WTC11 (cell line): ENCODE results near the gene SDCCAG8. TPM values are rescaled to one million over a fixed set of nuclear protein-coding genes. Genes with fewer than 3 reads are reported as not detected.

Source experiments
- ATF6 ChIP-seq: sonication (generic); formaldehyde crosslinking; IDR thresholded peaks from 2 replicates; pipeline ENCODE4 v1.8.1; 2023; ENCODE audit warnings: mild to moderate bottlenecking, missing genetic modification reagents
- CBFB ChIP-seq: sonication (generic); formaldehyde crosslinking; IDR thresholded peaks from 2 replicates; pipeline ENCODE4 v1.8.1; 2022; ENCODE audit warnings: mild to moderate bottlenecking, low read depth, missing genetic modification reagents
- CREB1 ChIP-seq: sonication (generic); formaldehyde crosslinking; IDR thresholded peaks from 2 replicates; pipeline ENCODE4 v1.8.0; 2023; ENCODE audit warnings: mild to moderate bottlenecking, missing genetic modification reagents
- CREM ChIP-seq: sonication (generic); formaldehyde crosslinking; IDR thresholded peaks from 2 replicates; pipeline ENCODE4 v1.8.1; 2022; ENCODE audit warnings: mild to moderate bottlenecking, missing genetic modification reagents, moderate library complexity
- ELF4 ChIP-seq: sonication (generic); formaldehyde crosslinking; IDR thresholded peaks from 2 replicates; pipeline ENCODE4 v1.8.1; 2022; ENCODE audit warnings: low read depth, mild to moderate bottlenecking, moderate library complexity, missing genetic modification reagents
- FOXP1 ChIP-seq: sonication (generic); formaldehyde crosslinking; IDR thresholded peaks from 2 replicates; pipeline ENCODE4 v1.8.0; 2022; ENCODE audit warnings: missing genetic modification reagents, mild to moderate bottlenecking, moderate library complexity, borderline replicate concordance
- IRF1 ChIP-seq: sonication (generic); formaldehyde crosslinking; IDR thresholded peaks from 2 replicates; pipeline ENCODE4 v1.8.0; 2023; ENCODE audit warnings: missing genetic modification reagents
- JAZF1 ChIP-seq: fragments of 250-450 bp; sonication (Bioruptor Pico); IDR thresholded peaks from 2 replicates; pipeline ENCODE4 v1.9.0; 2021; ENCODE audit warnings: moderate library complexity, mild to moderate bottlenecking, inconsistent platforms
- MLX ChIP-seq: sonication (generic); formaldehyde crosslinking; IDR thresholded peaks from 2 replicates; pipeline ENCODE4 v1.8.1; 2023; ENCODE audit warnings: mild to moderate bottlenecking, missing genetic modification reagents, moderate library complexity
- NFE2L1 ChIP-seq: sonication (generic); formaldehyde crosslinking; IDR thresholded peaks from 2 replicates; pipeline ENCODE4 v1.8.1; 2023; ENCODE audit warnings: missing genetic modification reagents
- NFYB ChIP-seq: sonication (generic); formaldehyde crosslinking; conservative IDR thresholded peaks from 2 replicates; pipeline ENCODE4 v1.8.0; 2022; ENCODE audit warnings: low read depth, missing genetic modification reagents
- NR3C1 ChIP-seq: sonication (generic); formaldehyde crosslinking; conservative IDR thresholded peaks from 2 replicates; pipeline ENCODE4 v1.8.1; 2023; ENCODE audit warnings: low read depth, mild to moderate bottlenecking, missing genetic modification reagents
- OVOL2 ChIP-seq: fragments of 250-450 bp; sonication (Bioruptor Pico); IDR thresholded peaks from 2 replicates; pipeline ENCODE4 v1.9.0; 2021; ENCODE audit warnings: mild to moderate bottlenecking, borderline replicate concordance
- STAT6 ChIP-seq: sonication (generic); formaldehyde crosslinking; conservative IDR thresholded peaks from 2 replicates; pipeline ENCODE4 v1.8.1; 2023; ENCODE audit warnings: mild to moderate bottlenecking, low read depth, missing genetic modification reagents, moderate library complexity
- TCF7 ChIP-seq: sonication (generic); formaldehyde crosslinking; IDR thresholded peaks from 2 replicates; pipeline ENCODE4 v1.8.0; 2022; ENCODE audit warnings: mild to moderate bottlenecking, low read depth, missing genetic modification reagents, moderate library complexity
- ZBTB21 ChIP-seq: sonication (generic); formaldehyde crosslinking; IDR thresholded peaks from 2 replicates; pipeline ENCODE4 v1.8.1; 2023; ENCODE audit warnings: mild to moderate bottlenecking, missing genetic modification reagents, borderline replicate concordance
- ZNF232 ChIP-seq: sonication (generic); formaldehyde crosslinking; IDR thresholded peaks from 2 replicates; pipeline ENCODE4 v1.8.0; 2022; ENCODE audit warnings: mild to moderate bottlenecking, missing genetic modification reagents
- ZNF317 ChIP-seq: sonication (generic); formaldehyde crosslinking; IDR thresholded peaks from 2 replicates; pipeline ENCODE4 v1.8.1; 2023; ENCODE audit warnings: low read depth, mild to moderate bottlenecking, moderate library complexity, missing genetic modification reagents, borderline replicate concordance
- total RNA-seq: library from RNA; stranded (reverse); gene quantifications from 3 replicates; pipeline ENCODE4 v1.2.3, GENCODE V29; 2021
- TF ChIP-seq, protein P1 (sequence below): sonication (generic); formaldehyde crosslinking; IDR thresholded peaks from 2 replicates; pipeline ENCODE4 v1.8.0; 2023; ENCODE audit warnings: mild to moderate bottlenecking, missing genetic modification reagents
- TF ChIP-seq, protein P2 (sequence below): sonication (generic); formaldehyde crosslinking; IDR thresholded peaks from 2 replicates; pipeline ENCODE4 v1.8.1; 2022; ENCODE audit warnings: missing genetic modification reagents, borderline replicate concordance
- TF ChIP-seq, protein P3 (sequence below): sonication (generic); formaldehyde crosslinking; IDR thresholded peaks from 2 replicates; pipeline ENCODE4 v1.8.1; 2023; ENCODE audit warnings: mild to moderate bottlenecking, missing genetic modification reagents, borderline replicate concordance

SDCCAG8 gene
- total RNA-seq, 1 experiment from 2014 or later = 44.3 TPM

DNA sequence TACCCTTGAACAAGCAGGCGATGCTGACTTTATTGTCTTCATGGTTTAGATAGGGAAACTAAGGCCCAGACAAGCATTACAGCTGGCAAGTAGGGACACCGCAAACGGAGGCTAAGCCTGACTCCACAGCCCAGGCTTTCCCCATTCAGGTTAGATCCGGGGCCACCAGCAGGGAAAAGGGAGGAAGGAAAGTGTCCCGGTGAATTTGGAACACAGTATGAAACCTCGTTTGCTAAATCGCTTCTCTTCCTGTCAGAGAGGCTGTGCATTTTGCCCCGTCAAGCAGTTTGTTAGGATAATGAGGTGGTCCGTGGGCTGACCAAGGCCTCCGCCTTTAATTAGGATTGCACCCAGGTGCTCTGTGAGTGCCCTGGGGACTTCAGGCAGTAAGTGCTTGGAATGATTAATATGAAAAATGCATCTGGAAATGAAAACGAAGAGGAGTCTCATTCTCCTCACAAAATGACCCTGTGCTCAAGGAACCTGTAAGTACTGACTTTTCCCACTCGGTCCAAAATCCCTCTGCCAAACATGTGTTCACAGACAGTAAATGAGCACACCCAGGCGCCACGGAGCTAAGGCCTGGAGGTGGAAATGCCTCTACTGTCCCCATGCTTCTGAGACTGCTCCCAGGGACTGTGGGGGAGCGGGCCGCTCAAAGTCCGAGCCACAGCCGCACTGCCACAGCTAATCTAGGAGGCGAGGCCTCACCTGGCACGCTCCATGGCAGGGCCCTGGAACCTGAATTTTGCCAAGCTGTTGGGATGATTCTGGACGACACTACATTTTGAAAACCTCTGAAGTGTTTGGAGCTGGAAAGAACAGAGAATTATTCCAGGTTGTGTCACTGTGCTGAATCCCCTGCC lies 234.1 kb downstream of the SDCCAG8 start (continued):
- TF ChIP-seq, protein P1, sequence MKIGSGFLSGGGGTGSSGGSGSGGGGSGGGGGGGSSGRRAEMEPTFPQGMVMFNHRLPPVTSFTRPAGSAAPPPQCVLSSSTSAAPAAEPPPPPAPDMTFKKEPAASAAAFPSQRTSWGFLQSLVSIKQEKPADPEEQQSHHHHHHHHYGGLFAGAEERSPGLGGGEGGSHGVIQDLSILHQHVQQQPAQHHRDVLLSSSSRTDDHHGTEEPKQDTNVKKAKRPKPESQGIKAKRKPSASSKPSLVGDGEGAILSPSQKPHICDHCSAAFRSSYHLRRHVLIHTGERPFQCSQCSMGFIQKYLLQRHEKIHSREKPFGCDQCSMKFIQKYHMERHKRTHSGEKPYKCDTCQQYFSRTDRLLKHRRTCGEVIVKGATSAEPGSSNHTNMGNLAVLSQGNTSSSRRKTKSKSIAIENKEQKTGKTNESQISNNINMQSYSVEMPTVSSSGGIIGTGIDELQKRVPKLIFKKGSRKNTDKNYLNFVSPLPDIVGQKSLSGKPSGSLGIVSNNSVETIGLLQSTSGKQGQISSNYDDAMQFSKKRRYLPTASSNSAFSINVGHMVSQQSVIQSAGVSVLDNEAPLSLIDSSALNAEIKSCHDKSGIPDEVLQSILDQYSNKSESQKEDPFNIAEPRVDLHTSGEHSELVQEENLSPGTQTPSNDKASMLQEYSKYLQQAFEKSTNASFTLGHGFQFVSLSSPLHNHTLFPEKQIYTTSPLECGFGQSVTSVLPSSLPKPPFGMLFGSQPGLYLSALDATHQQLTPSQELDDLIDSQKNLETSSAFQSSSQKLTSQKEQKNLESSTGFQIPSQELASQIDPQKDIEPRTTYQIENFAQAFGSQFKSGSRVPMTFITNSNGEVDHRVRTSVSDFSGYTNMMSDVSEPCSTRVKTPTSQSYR (CRISPR knock-in tag) = no peak
- TF ChIP-seq ZNF232 (CRISPR knock-in tag) = peak; percentile 63; the same call in 1 of the 2 replicates
- 0 out of 2 replicates have a peak, but pooled peaks have one; percentile 26 for TF ChIP-seq CBFB
- TF ChIP-seq, protein P2, sequence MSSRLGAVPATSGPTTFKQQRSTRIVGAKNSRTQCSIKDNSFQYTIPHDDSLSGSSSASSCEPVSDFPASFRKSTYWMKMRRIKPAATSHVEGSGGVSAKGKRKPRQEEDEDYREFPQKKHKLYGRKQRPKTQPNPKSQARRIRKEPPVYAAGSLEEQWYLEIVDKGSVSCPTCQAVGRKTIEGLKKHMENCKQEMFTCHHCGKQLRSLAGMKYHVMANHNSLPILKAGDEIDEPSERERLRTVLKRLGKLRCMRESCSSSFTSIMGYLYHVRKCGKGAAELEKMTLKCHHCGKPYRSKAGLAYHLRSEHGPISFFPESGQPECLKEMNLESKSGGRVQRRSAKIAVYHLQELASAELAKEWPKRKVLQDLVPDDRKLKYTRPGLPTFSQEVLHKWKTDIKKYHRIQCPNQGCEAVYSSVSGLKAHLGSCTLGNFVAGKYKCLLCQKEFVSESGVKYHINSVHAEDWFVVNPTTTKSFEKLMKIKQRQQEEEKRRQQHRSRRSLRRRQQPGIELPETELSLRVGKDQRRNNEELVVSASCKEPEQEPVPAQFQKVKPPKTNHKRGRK = no peak
- TF ChIP-seq STAT6 (CRISPR knock-in tag) = 0 out of 2 replicates have a peak, but pooled peaks have one; percentile 9
- no peak for TF ChIP-seq ATF6 (CRISPR knock-in tag)
- no peak for TF ChIP-seq ELF4 (CRISPR knock-in tag)
- TF ChIP-seq IRF1 (CRISPR knock-in tag) = no peak
- TF ChIP-seq ZNF317 = no peak
- no peak for TF ChIP-seq CREM (CRISPR knock-in tag)
- no peak for TF ChIP-seq NFE2L1 (CRISPR knock-in tag)
- 0 out of 2 replicates have a peak, but pooled peaks have one; percentile 13 for TF ChIP-seq MLX (CRISPR knock-in tag)
- no peak for TF ChIP-seq OVOL2 (CRISPR knock-in tag)
- TF ChIP-seq NR3C1 (CRISPR knock-in tag) = 0 out of 2 replicates have a peak, but pooled peaks have one; percentile 16
- no peak; the same call in 1 of the 2 replicates for TF ChIP-seq ZBTB21 (CRISPR knock-in tag)
- no peak for TF ChIP-seq FOXP1 (CRISPR knock-in tag)
- no peak for TF ChIP-seq CREB1 (CRISPR knock-in tag)
- TF ChIP-seq TCF7 (CRISPR knock-in tag) = no peak
- no peak for TF ChIP-seq NFYB (CRISPR knock-in tag)
- TF ChIP-seq, protein P3, sequence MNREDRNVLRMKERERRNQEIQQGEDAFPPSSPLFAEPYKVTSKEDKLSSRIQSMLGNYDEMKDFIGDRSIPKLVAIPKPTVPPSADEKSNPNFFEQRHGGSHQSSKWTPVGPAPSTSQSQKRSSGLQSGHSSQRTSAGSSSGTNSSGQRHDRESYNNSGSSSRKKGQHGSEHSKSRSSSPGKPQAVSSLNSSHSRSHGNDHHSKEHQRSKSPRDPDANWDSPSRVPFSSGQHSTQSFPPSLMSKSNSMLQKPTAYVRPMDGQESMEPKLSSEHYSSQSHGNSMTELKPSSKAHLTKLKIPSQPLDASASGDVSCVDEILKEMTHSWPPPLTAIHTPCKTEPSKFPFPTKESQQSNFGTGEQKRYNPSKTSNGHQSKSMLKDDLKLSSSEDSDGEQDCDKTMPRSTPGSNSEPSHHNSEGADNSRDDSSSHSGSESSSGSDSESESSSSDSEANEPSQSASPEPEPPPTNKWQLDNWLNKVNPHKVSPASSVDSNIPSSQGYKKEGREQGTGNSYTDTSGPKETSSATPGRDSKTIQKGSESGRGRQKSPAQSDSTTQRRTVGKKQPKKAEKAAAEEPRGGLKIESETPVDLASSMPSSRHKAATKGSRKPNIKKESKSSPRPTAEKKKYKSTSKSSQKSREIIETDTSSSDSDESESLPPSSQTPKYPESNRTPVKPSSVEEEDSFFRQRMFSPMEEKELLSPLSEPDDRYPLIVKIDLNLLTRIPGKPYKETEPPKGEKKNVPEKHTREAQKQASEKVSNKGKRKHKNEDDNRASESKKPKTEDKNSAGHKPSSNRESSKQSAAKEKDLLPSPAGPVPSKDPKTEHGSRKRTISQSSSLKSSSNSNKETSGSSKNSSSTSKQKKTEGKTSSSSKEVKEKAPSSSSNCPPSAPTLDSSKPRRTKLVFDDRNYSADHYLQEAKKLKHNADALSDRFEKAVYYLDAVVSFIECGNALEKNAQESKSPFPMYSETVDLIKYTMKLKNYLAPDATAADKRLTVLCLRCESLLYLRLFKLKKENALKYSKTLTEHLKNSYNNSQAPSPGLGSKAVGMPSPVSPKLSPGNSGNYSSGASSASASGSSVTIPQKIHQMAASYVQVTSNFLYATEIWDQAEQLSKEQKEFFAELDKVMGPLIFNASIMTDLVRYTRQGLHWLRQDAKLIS = 0 out of 2 replicates have a peak, but pooled peaks have one; percentile 65
- TF ChIP-seq JAZF1 (CRISPR knock-in tag) = no peak
